GM18951 (cell line): ENCODE data around the gene HAPLN2.
"Not testable (repeated sequence)": the region's sequence is repeated elsewhere in the genome, so short reads cannot be mapped to it uniquely, and the experiment has no call there.

ENCODE experiments used
- POLR2A ChIP-seq: IDR thresholded peaks from 4 replicates; pipeline ENCODE4 v1.6.1; 2011; ENCODE audit warnings: mild to moderate bottlenecking; ENCODE audit not compliant: insufficient read length, insufficient read depth; ENCODE audit errors: extremely low read depth
- in situ Hi-C: fragments of 300-500 bp; cut with MboI; formaldehyde crosslinking; loops from one replicate; pipeline ENCODE4 v1.12.0; 2022; ENCODE audit warnings: low sequenced_read_pairs, mixed read lengths, inconsistent platforms; ENCODE audit not compliant: unreplicated experiment

HAPLN2 gene

DNA sequence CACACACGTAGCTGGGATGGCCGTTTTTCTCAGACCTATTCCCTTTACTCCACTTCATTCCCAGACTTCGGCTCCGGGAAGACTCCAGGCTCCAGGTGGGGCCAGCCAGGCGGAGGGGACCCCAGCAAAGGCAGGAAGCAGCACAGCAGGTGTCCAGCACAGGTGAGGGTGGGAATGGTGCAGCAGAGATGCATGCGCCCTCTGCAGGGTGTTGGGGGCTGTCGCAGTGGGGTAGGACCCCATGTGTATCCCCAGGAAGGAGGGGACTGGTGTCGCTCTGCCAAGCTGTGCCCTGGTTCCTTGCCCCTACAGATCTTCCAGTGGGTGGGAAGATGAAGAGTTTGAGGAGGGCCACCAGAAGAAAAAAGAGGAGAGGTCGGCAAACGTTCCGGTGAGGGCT lies 34.4 kb upstream of the HAPLN2 start:
- TF ChIP-seq POLR2A: no peak
- in situ Hi-C loops: no loop called here

DNA sequence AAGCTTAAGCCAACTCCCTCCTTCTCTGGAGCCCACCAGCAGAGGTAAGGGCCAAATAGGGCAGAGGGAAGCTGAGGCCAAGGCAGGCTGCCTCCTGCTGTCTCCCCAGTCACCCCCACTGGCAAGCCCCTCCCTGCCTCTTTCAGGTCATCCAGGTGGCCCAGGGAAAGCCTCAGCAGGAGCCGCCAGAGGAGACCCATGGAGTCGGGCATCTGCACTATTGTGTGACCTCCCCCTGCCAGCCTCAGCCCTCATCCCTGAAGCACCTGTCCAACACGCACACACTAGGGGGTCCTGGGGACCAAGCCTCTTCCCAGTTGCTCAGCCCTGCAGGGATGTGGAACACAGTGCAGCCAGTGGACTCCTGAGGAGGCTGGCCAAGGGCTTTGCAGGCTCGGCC lies 32.9 kb upstream of the HAPLN2 start:
- no peak for TF ChIP-seq POLR2A
- in situ Hi-C loops: no loop called here

DNA sequence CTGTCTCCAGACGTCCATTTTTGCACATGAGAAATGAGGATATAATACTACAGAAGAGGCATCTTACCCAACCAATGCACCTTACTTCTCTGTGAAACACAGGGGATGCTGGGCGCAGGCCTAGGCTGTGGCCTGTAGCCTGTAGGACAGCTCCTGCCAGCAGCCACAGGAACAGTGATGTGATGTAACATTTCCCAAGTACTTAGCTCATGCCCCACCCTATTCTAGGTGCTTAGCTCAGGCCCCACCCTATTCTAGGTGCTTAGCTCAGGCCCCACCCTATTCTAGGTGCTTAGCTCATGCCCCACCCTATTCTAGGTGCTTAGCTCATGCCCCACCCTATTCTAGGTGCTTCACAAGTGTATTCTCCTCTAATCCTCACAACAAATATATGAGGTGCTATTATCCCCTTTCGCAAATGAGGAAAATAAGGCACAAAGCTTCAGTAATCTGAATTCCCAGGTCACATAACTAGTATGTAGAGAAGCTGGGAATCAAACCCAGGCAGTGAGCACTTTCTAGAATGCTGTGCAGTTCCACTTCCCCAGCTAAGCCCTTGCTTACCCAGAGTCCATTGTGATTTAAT lies 32.2 kb upstream of the HAPLN2 start:
- in situ Hi-C loops: no loop called here
- no peak for TF ChIP-seq POLR2A

DNA sequence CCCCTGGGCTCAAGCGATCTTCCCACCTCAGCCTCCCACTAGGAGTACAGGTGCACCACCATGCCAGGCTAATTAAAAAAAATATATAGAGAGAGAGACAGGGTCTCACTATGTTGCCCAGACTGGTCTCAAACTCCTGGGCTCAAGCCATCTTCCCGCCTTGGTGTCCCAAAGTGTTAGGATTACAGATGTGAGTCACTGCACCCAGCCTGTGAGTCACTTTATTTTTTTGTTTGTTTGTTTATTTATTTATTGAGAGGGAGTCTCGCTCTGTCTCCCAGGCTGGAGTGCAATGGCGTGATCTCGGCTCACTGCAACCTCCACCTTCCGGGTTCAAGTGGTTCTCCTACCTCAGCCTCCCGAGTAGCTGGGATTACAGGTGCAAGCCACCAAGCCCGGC lies 31.3 kb upstream of the HAPLN2 start:
- in situ Hi-C loops: not testable (repeated sequence)

DNA sequence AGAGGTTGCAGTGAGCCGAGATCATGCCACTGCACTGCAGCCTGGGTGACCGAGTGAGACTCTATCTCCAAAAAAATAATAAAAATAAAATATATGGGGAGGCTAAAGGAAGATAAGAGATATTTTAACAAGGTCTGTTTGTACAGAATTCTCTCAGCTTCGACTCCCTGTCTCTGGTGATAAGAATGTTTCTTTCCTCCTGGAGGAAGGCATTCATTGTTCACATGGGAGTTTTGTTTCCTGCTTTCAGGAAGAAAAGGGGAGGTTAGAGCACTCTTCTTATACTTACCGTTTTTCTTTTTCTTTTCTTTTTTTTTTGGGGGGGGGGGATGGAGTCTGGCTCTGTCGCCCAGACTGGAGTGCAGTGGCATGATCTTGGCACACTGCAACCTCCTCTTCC lies 29.7 kb upstream of the HAPLN2 start:
- in situ Hi-C loops: no loop called here
- TF ChIP-seq POLR2A: no peak

DNA sequence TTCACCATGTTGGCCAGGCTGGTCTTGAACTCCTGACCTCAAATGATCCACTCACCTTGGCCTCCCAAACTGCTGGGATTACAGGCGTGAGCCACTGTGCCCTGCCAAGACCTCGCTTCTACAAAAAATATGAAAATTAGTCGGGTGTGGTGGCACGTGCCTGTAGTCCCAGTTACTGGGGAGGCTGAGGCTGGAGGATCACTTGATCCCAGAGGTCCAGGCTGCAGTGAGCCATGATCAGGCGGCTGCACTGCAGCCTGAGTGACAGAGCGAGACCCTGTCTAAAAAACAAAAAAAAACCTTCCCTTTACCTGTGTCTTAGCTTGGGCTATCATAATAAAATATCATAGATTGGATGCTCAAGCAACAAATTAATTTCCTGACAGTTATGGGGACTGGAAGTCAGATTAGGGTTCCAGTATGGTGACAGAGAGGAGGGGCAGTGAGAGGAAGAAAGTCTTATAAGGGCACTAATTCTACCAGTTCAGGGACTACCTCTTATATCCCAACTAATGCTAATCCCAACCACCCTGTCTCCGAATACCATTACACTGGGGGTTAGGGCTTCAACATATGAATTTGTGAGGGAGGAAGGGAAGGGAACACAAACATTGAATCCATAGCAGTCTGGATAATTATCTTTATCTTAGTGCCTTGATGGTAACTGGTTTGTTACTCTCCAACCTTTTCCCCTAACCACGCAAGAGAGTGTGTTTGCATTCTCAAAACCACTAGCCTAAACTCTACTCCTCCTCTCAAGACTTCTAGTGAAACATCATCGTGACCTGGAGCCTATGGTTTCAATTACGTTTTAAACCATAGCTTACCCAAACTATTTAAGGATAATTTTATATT lies 28.7 kb upstream of the HAPLN2 start:
- in situ Hi-C loops: no loop called here
- TF ChIP-seq POLR2A: no peak

DNA sequence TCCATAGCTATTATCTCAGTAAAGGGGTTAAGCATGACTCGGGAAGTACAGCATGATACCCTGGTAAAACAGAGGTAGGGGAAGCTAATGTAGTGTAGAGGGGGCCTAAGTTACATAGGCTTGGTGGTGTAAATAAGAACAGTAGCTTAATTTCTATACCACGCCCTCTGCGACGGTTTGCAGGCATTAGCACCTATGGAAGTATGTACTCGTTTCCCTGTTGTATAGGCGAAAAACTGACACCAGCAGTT lies 28.1 kb upstream of the HAPLN2 start:
- in situ Hi-C loops: no loop called here
- no peak for TF ChIP-seq POLR2A

DNA sequence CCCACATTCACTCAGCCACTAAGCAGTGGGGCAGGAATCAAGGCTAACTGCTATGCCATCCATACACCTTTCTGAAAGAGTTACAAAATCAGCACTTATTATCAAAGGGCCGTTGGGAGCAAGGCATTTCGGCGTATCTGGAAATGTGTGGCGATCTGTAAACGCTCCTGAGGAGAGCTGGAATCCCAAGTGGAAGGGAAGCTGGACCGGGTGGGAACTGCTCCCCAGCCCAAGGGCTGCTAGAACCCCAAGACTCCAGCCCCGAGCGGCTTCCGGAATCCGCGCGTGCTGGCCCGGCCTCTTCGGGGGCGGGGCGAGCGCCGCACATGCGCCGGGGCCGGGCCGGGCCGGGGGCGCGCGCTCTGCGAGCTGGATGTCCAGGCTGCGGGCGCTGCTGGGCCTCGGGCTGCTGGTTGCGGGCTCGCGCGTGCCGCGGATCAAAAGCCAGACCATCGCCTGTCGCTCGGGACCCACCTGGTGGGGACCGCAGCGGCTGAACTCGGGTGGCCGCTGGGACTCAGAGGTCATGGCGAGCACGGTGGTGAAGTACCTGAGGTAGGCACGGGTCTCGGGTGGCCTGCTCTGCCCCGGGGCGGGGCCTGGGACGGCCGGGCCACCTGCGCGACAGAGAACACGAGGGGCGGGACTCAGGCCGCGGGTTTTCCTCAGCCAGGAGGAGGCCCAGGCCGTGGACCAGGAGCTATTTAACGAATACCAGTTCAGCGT lies 27.6 kb upstream of the HAPLN2 start, which contains the start of gene NAXE:
Gene NAXE (plus strand): TSS at position 345 of the 726 bp plus-strand sequence. CDS start 29 bp downstream, at position 374.
- in situ Hi-C loops: no loop called here

DNA sequence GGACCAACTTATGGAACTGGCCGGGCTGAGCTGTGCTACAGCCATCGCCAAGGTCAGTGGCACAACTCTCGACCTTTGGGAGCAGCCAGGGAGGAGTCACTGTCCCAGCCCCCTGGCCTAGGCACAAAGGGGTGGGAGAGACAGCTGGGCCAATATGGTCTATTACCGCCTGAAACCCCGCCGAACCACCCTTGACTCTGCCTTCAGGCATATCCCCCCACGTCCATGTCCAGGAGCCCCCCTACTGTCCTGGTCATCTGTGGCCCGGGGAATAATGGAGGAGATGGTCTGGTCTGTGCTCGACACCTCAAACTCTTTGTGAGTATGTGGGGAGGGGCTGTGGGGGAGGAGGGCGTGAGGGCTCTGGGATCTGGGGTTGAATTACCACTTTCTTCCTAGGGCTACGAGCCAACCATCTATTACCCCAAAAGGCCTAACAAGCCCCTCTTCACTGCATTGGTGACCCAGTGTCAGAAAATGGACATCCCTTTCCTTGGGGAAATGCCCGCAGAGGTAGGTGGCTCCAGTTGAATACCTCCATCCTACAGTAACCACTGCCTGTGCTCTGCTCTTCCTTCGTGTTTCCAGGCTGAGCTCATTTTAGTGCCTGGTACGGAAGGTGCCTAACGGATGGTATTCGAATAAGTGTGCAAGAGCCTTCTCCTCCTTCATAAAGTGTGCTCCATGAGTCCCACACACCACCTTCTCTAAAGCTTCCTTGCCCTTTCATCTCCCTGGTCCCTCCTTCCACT lies 26.9 kb upstream of the HAPLN2 start:
- in situ Hi-C loops: no loop called here
- TF ChIP-seq POLR2A: no peak

More for the DNA sequence above, 27.6 kb upstream of the HAPLN2 start, which contains the start of gene NAXE:
- TF ChIP-seq POLR2A: peak; percentile 96

DNA sequence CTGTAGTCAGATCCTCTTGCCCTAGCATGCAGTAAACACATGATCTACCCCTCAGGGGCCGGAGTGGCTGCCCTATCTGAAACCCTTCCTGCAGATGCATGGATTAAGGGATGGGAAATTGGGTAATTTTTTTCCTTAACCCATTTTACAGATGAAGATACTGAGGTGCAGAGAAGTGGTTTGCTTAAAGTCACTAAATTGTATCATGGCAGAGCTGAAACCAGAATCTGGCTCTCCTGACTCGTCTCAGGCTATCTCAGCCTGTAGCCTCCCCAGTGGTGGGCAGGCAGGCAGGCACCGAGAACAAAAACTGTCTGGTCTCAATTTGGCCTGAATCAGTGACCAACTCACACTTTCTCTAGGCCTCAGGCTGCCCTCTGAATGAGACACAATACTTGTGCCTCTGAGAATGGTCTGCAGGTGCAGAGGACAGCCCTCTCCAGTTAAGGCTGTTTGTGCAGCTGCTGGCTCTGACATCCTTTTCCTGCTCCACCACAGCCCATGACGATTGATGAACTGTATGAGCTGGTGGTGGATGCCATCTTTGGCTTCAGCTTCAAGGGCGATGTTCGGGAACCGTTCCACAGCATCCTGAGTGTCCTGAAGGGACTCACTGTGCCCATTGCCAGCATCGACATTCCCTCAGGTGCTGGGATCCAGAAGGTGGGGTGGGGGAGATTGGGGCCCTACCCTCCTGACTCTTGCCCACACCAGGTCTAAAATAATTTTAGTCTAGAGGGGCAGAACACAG lies 26.1 kb upstream of the HAPLN2 start:
- TF ChIP-seq POLR2A: no peak
- in situ Hi-C loops: no loop called here

DNA sequence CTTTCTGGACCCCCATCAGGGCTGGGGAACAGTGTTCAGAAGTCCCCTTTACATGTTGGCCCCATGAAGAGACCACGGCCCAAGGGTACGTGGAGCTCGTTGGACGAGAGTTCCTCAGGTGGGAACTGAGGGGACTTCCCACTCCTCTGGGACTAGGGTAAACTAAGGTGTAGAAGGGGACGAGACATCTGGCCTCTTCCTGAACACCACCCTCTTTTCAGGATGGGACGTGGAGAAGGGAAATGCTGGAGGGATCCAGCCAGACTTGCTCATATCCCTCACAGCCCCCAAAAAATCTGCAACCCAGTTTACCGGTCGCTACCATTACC lies 25.6 kb upstream of the HAPLN2 start:
- in situ Hi-C loops: no loop called here
- TF ChIP-seq POLR2A: no peak

DNA sequence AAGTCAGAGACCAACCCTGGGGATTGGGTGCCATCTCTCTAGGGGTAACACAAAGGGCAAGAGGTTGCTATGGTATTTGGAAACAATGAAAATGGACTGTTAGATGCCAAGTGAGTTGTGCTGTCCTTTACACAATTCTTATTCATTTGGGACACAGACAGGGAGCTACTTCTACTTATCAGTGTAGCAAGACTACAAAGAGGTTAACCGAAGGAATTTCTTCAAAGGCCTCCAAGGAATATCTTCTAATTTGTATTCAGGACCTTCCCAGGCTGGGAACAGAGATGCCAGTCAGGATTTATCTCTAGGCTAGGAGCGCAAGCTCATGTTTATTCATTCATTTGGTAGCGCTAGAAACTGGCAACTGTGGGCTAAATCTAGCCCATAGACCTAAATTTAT lies 25.0 kb upstream of the HAPLN2 start:
- TF ChIP-seq POLR2A: no peak
- in situ Hi-C loops: no loop called here

DNA sequence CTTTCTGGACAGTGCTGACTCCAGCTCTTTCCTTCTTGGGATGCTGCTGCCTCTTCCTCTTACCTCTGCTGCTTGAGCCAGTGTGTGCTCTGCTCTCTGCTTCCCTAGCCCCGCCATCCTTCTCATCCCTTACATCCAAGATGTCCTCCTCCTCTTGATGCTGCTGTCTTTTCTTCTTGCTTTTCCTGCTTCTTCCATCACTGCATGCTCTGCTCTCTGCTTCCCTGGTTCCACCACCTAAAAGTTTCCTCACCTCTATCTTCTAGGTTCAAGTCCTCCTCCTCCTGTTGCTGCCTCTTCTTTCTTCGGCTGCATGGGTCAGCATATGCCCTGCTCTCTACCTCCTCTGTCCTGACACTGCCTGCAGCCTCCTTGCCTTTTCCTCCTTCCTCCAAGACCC lies 24.2 kb upstream of the HAPLN2 start:
- in situ Hi-C loops: no loop called here
- no peak for TF ChIP-seq POLR2A
